CD4-positive, CD25-positive, alpha-beta regulatory T cell (primary cell): ENCODE results near the gene BTBD19. TPM values are rescaled to one million over a fixed set of nuclear protein-coding genes. Genes with fewer than 3 reads are reported as not detected.

Experiments used
- polyA plus RNA-seq, 4 donors: library from polyadenylated mRNA; unstranded; fragments of 300-500 nt; fragmentation: Illumina TruSeq; gene quantifications; one replicate each; pipeline ENCODE4 v1.2.3, GENCODE V29; 2021
- total RNA-seq: library from RNA; stranded (reverse); gene quantifications from one replicate; pipeline ENCODE4 v1.2.3, GENCODE V29; 2022

BTBD19 gene
- total and polyA plus RNA-seq, 5 donors from 2014 or later = 0.31 to 45.4 (median 0.87) TPM; not detected in 2

Other genes with a start within 250 kb of the BTBD19 start
- gene TMEM53, start 134.0 kb upstream of the BTBD19 start, total RNA-seq = 2.7 TPM
- gene TMEM53, start 134.0 kb upstream of the BTBD19 start, polyA plus RNA-seq = 1 to 10 TPM; 4.2 to 6.8 (median 6.2) TPM
- 24.8 TPM for gene ARMH1, start 133.8 kb upstream of the BTBD19 start, total RNA-seq
- 1 to 10 TPM; 3.0 to 5.7 (median 4.3) TPM for gene ARMH1, start 133.8 kb upstream of the BTBD19 start, polyA plus RNA-seq
- not detected for gene RNU5D-1, start 77.4 kb upstream of the BTBD19 start, total RNA-seq
- gene RNU5D-1, start 77.4 kb upstream of the BTBD19 start, polyA plus RNA-seq = not detected
- gene KIF2C, start 68.7 kb upstream of the BTBD19 start, total RNA-seq = 1.5 TPM
- 1 to 10 TPM; 1.1 to 3.9 (median 3.3) TPM for gene KIF2C, start 68.7 kb upstream of the BTBD19 start, polyA plus RNA-seq
- 1,739 TPM for gene RPS8, start 33.0 kb upstream of the BTBD19 start, total RNA-seq
- 1,000 to 10,000 TPM in 2 of 4 donors, 100 to 1,000 TPM in 2; 805 to 1,312 (median 1,070) TPM for gene RPS8, start 33.0 kb upstream of the BTBD19 start, polyA plus RNA-seq
- gene BEST4, start 20.4 kb upstream of the BTBD19 start, total RNA-seq = 0.57 TPM
- under 1 TPM in 3 of 4 donors, not detected in 1; 0.20 to 0.88 (median 0.78) TPM for gene BEST4, start 20.4 kb upstream of the BTBD19 start, polyA plus RNA-seq
- 539 TPM for gene PLK3, start 8.1 kb upstream of the BTBD19 start, total RNA-seq
- gene PLK3, start 8.1 kb upstream of the BTBD19 start, polyA plus RNA-seq = 10 to 100 TPM; 28.2 to 48.9 (median 43.8) TPM
- 3.6 TPM for gene DYNLT4, start 1.2 kb upstream of the BTBD19 start, total RNA-seq
- gene DYNLT4, start 1.2 kb upstream of the BTBD19 start, polyA plus RNA-seq = 1 to 10 TPM in 2 of 4 donors, under 1 TPM in 1, not detected in 1; 0.71 to 2.6 (median 2.1) TPM
- 0.94 TPM for gene PTCH2, start 34.7 kb downstream of the BTBD19 start, total RNA-seq
- under 1 TPM in 2 of 4 donors, not detected in 2; 0.05 to 0.13 TPM for gene PTCH2, start 34.7 kb downstream of the BTBD19 start, polyA plus RNA-seq
- 11.8 TPM for gene EIF2B3, start 178.1 kb downstream of the BTBD19 start, total RNA-seq
- 10 to 100 TPM; 13.5 to 20.3 (median 16.2) TPM for gene EIF2B3, start 178.1 kb downstream of the BTBD19 start, polyA plus RNA-seq
- 58.4 TPM for gene HECTD3, start 202.8 kb downstream of the BTBD19 start, total RNA-seq
- gene HECTD3, start 202.8 kb downstream of the BTBD19 start, polyA plus RNA-seq = 10 to 100 TPM; 24.2 to 31.0 (median 27.5) TPM
- 49.5 TPM for gene UROD, start 203.7 kb downstream of the BTBD19 start, total RNA-seq
- 10 to 100 TPM; 72.7 to 93.6 (median 82.5) TPM for gene UROD, start 203.7 kb downstream of the BTBD19 start, polyA plus RNA-seq